HG03095 (cell line): ENCODE measurements around the gene TTC17.
"Not testable (repeated sequence)": the region's sequence is repeated elsewhere in the genome, so short reads cannot be mapped to it uniquely, and the experiment has no call there.

ENCODE experiments used
- ATAC-seq: cut with Tn5 transposase; IDR thresholded peaks from one replicate; pipeline ENCODE4 v1.9.1; 2021; ENCODE audit warnings: moderate library complexity; ENCODE audit not compliant: unreplicated experiment

TTC17 gene

GRCh38 chr11:43358801-43359421 is at the start of gene TTC17:
Gene TTC17, plus strand, starts transcription at chr11:43358920. Its CDS starts 35 bp downstream, at chr11:43358955.
- ATAC-seq = peak; percentile 93

GRCh38 chr11:43311791-43312607 is 46.7 kb upstream of the TTC17 start, which contains the start of gene API5:
Gene API5, plus strand, starts transcription at chr11:43311996. Its CDS starts 132 bp downstream, at chr11:43312128.
- ATAC-seq = peak; percentile 98

- ATAC-seq = no peak
These were observed 42.8 kb upstream of the TTC17 start for GRCh38 chr11:43315966-43316365.

- ATAC-seq = no peak
These were observed 42.3 kb upstream of the TTC17 start for GRCh38 chr11:43316451-43316850.

- no peak for ATAC-seq
These were observed 30.7 kb upstream of the TTC17 start for GRCh38 chr11:43327987-43328386.

GRCh38 chr11:43328482-43328881 is 30.2 kb upstream of the TTC17 start:
- ATAC-seq = no peak

- ATAC-seq = no peak
These were observed 17.6 kb upstream of the TTC17 start for GRCh38 chr11:43341159-43341558.

GRCh38 chr11:43351426-43351825 is 7.3 kb upstream of the TTC17 start:
- not testable (repeated sequence) for ATAC-seq

- no peak for ATAC-seq
These were observed 4.4 kb upstream of the TTC17 start for GRCh38 chr11:43354311-43354710.

- ATAC-seq = no peak
These were observed 2.4 kb upstream of the TTC17 start for GRCh38 chr11:43356336-43356735.

GRCh38 chr11:43358279-43358800 is 380 bp upstream of the TTC17 start:
- ATAC-seq = no peak

- peak; percentile 44 for ATAC-seq
These were observed 700 bp downstream of the TTC17 start for GRCh38 chr11:43359422-43359818.

- ATAC-seq = no peak
These were observed 1.8 kb downstream of the TTC17 start for GRCh38 chr11:43360361-43361032.

- peak; percentile 45 for ATAC-seq
These were observed 8.0 kb downstream of the TTC17 start for GRCh38 chr11:43366677-43367076.

- ATAC-seq = no peak
These were observed 8.9 kb downstream of the TTC17 start for GRCh38 chr11:43367382-43368178.

GRCh38 chr11:43376065-43376464 is 17.3 kb downstream of the TTC17 start:
- no peak for ATAC-seq

- ATAC-seq = no peak
These were observed 17.9 kb downstream of the TTC17 start for GRCh38 chr11:43376594-43376993.

- no peak for ATAC-seq
These were observed 18.7 kb downstream of the TTC17 start for GRCh38 chr11:43377389-43377788.

- no peak for ATAC-seq
These were observed 20.2 kb downstream of the TTC17 start for GRCh38 chr11:43378897-43379296.

GRCh38 chr11:43381802-43382201 is 23.1 kb downstream of the TTC17 start:
- no peak for ATAC-seq

- no peak for ATAC-seq
These were observed 23.9 kb downstream of the TTC17 start for GRCh38 chr11:43382614-43383013.
